GM12878 (cell line): ENCODE measurements around the gene TNK1. TPM values are rescaled to one million over a fixed set of nuclear protein-coding genes. Genes with fewer than 3 reads are reported as not detected.

ENCODE experiments used
- ATAC-seq: fragments of 200-7000 bp; cut with Tn5 transposase; 3 replicates; pipeline ENCODE4 v1.9.1; 2020; ENCODE audit warnings: mild to moderate bottlenecking, moderate library complexity
- BruUV-seq: library from RNA; stranded (reverse); fragments of 400-500 nt; replicated peaks from 2 replicates; lab custom pipeline; 2021; lab: Mats Ljungman, UMichigan
- CTCF ChIA-PET: fragments of 300-600 bp; sonication (Branson Sonifier 250); formaldehyde crosslinking; extraction: SDS; loops from one replicate; lab custom pipeline; 2021; ENCODE audit warnings: inconsistent platforms; lab: Yijun Ruan, JAX
- POLR2A ChIA-PET: fragments of 350-600 bp; formaldehyde crosslinking; extraction: SDS; loops from one replicate; lab custom pipeline; 2021; ENCODE audit warnings: inconsistent platforms; lab: Charles Lee
- RAD21 ChIA-PET: fragments of 300-600 bp; sonication (Branson Sonifier 250); formaldehyde crosslinking; loops from one replicate; lab custom pipeline; 2023; ENCODE audit warnings: antibody characterized with exemption; ENCODE audit not compliant: unreplicated experiment; lab: Charles Lee
- SMC1A ChIA-PET: fragments of 300-600 bp; sonication (Branson Sonifier 250); formaldehyde crosslinking; loops from one replicate; lab custom pipeline; 2023; ENCODE audit not compliant: unreplicated experiment, uncharacterized antibody; lab: Charles Lee
- DNase-seq: peaks from one replicate; pipeline ENCODE4 v3.0.0-alpha.2; 2011; ENCODE audit warnings: low read depth, low spot score
- FAIRE-seq: peaks from 3 replicates; lab custom pipeline; 2011; peaks lifted over from hg19 to GRCh38; lab: Jason Lieb, UNC
- H2AFZ ChIP-seq: 2 replicates; pipeline ENCODE4 v1.6.0; 2011; ENCODE audit warnings: low read depth, low read length, control low read depth; ENCODE audit not compliant: control insufficient read depth
- H3K27ac ChIP-seq: 2 replicates; pipeline ENCODE4 v1.5.1; 2011; ENCODE audit warnings: control low read depth; ENCODE audit not compliant: control insufficient read depth, insufficient read depth
- H3K27me3 ChIP-seq, 2 experiments: replicated peaks in 1 of 2; 2 replicates each; pipeline versions ENCODE4 v1.6.0 to v1.6.1; 2011; ENCODE audit warnings: low read length in 1 of 2; ENCODE audit not compliant: control insufficient read depth in 2 of 2, insufficient read depth in 2 of 2
- H3K36me3 ChIP-seq, 2 experiments: 2 replicates each; pipeline ENCODE4 v1.5.1; 2011; ENCODE audit warnings: low read length in 1 of 2; ENCODE audit not compliant: control insufficient read depth in 2 of 2, insufficient read depth in 2 of 2
- H3K4me1 ChIP-seq: 2 replicates; pipeline ENCODE4 v1.6.1; 2011; ENCODE audit warnings: mild to moderate bottlenecking, low read length, moderate library complexity, mixed read lengths; ENCODE audit not compliant: control insufficient read depth, insufficient read depth
- H3K4me2 ChIP-seq: 2 replicates; pipeline ENCODE4 v1.6.0; 2011; ENCODE audit warnings: control low read depth; ENCODE audit not compliant: control insufficient read depth, insufficient read depth
- H3K4me3 ChIP-seq: fragments of 200-600 bp; sonication (generic); 2 replicates; pipeline ENCODE4 v1.5.1; 2016
- H3K79me2 ChIP-seq: 2 replicates; pipeline ENCODE4 v1.6.0; 2011; ENCODE audit warnings: low read length; ENCODE audit not compliant: control insufficient read depth, insufficient read depth
- H3K9ac ChIP-seq: 2 replicates; pipeline ENCODE4 v1.8.0; 2011; ENCODE audit warnings: low read length, control low read depth, mixed read lengths; ENCODE audit not compliant: control insufficient read depth, insufficient read depth
- H3K9me3 ChIP-seq: replicated peaks from 3 replicates; pipeline ENCODE4 v1.5.1; 2011; ENCODE audit warnings: mild to moderate bottlenecking, low read length; ENCODE audit not compliant: control insufficient read depth, insufficient read depth
- H4K20me1 ChIP-seq: 2 replicates; pipeline ENCODE4 v1.6.0; 2011; ENCODE audit not compliant: control insufficient read depth, insufficient read depth
- BRCA1 ChIP-seq: IDR thresholded peaks from 2 replicates; pipeline ENCODE4 v1.6.1; 2011; ENCODE audit warnings: low read depth, low read length, improper control_type of control experiment
- CTCF ChIP-seq, 3 experiments: IDR thresholded peaks in 2 of 3; conservative IDR thresholded peaks in 1 of 3; 2 replicates each; pipeline ENCODE4 v1.5.1; 2011; ENCODE audit warnings: low read depth in 3 of 3, low read length in 3 of 3, mild to moderate bottlenecking in 3 of 3, control low read depth in 2 of 3, moderate library complexity in 2 of 3, inconsistent platforms in 1 of 3, mixed read lengths in 1 of 3; ENCODE audit not compliant: control insufficient read depth in 2 of 3, insufficient read depth in 1 of 3; ENCODE audit errors: extremely low read depth in 1 of 3
- E4F1 ChIP-seq: fragments of 450-650 bp; IDR thresholded peaks from 2 replicates; pipeline ENCODE4 v1.6.1; 2018; ENCODE audit warnings: borderline replicate concordance, mild to moderate bottlenecking; ENCODE audit not compliant: partially characterized antibody
- HDAC6 ChIP-seq: fragments of 200-600 bp; sonication (generic); IDR thresholded peaks from one replicate; pipeline ENCODE4 v1.8.0; 2017; ENCODE audit warnings: antibody characterized with exemption; ENCODE audit not compliant: unreplicated experiment
- JUNB ChIP-seq: IDR thresholded peaks from 2 replicates; pipeline ENCODE4 v1.6.1; 2016; ENCODE audit warnings: antibody characterized with exemption, mild to moderate bottlenecking
- ZBTB33 ChIP-seq: fragments of 450-650 bp; IDR thresholded peaks from 2 replicates; pipeline ENCODE4 v1.6.1; 2017; ENCODE audit warnings: mild to moderate bottlenecking
- WGBS: methylation state at CpG from one replicate; pipeline ENCODE4 v1.1.6; 2016; ENCODE audit warnings: low lambda C conversion rate; ENCODE audit not compliant: insufficient replicate concordance, insufficient coverage; ENCODE audit errors: missing lambda C conversion rate; 5-methylcytosine and 5-hydroxymethylcytosine counted together
- in situ Hi-C: fragments of 300-500 bp; cut with MboI; formaldehyde crosslinking; loops from 9 replicates; pipeline ENCODE4 v1.14.3; 2018; ENCODE audit warnings: mixed read lengths
- intact Hi-C: fragments of 100-400 bp; cut with micrococcal nuclease; formaldehyde crosslinking; loops from one replicate; pipeline ENCODE4 v1.14.2; 2022; ENCODE audit not compliant: unreplicated experiment
- polyA plus RNA-seq, 11 experiments: library from polyadenylated mRNA; depleted of rRNA in 4 of 11; unstranded in 6 of 11; stranded (reverse) in 5 of 11; fragments of >200 nt; fragmentation: Nextera tagmentation in 4 of 11; fragmentation: Illumina TruSeq in 1 of 11; extraction: Ambion mirVana in 4 of 11; extraction: Trizol in 1 of 11; gene quantifications; 1 replicate in 1 of 11; 2 replicates in 10 of 11; pipeline versions ENCODE4 v1.2.1 to v1.2.3, GENCODE V29; 2011 to 2016; ENCODE audit warnings: inconsistent platforms in 2 of 11, missing spikeins in 2 of 11, low read depth in 1 of 11
- total RNA-seq, 4 experiments: library from RNA; depleted of rRNA in 3 of 4; stranded (reverse); fragments of >200 nt in 3 of 4; fragmentation: Illumina TruSeq in 1 of 4; extraction: Trizol in 1 of 4; gene quantifications; 2 replicates each; pipeline versions ENCODE4 v1.2.1 to v1.2.3, GENCODE V29; 2013 to 2021
- TF ChIP-seq, protein P1 (sequence below): IDR thresholded peaks from 2 replicates; pipeline ENCODE4 v1.6.1; 2012; ENCODE audit warnings: improper control_type of control experiment, low read depth, low read length; ENCODE audit not compliant: insufficient replicate concordance

Gene TNK1
- total and polyA plus RNA-seq, 10 of the 15 experiments (the other 5 are each of a cell fraction or from before 2014, with no cell fraction given): 0.06 to 2.5 (median 0.70) TPM

DNA sequence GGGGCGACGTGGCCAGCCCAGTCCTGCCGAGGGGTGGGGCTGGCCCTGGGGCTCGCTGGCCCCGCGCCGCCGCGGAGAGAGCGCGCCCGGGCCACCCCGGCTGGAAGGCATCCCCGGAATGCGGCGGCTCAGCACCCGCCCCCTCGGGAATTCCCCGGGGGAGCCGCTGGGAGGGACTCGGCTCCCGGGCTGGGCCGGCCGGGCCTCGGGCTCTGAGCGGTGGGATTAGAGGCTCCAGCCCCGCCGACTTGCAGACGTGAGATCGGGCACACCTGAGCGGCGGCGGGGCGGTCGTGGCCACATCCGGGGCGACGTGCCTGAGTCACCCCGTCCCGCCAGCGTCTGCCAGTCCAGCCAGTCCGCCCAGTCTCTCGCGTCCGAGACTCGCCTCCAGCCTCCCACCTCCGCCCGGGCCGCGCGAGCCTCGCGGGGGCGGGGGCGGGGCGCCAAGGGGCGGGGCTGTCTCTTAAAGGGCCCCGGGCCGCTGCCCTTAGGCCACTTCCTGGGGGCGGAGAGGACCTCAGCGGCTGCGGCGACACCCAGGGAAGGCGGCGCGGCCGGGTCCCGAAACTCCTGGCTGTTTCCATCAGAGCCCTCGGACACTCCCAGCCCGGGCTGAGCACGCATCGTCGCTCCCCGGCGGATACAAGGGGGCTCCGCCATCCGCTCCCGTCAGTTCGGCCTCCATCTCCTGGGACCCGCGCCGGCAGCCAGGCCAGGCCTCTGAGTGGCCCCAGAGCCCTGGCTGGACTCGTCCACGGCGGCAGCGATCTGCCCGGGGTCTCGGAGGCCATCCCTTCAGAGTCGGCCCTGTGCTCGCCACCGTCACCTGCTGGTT, 29.0 kb upstream of the TNK1 start, which contains the start of gene KCTD11:
TSS of gene KCTD11 (plus strand) at position 498 of the 838 bp plus-strand sequence.
- H3K79me2 ChIP-seq: peaks cover 7% of the 10 kb centered on the region
- peak; percentile 81 for ATAC-seq
- FAIRE-seq: no peak
- POLR2A ChIA-PET: interaction anchor here (0.5 to 5.2 kb wide), 4 partner anchors 9 to 22 kb away, joined by 10 to 52 read pairs (median 22); partner anchors contain the start of genes ACAP1 and NEURL4
- H3K4me3 ChIP-seq: peak within 1 kb of the TSS; percentile 88
- in situ Hi-C loops: no loop called here
- H3K9ac ChIP-seq: peak within 1 kb of the TSS; percentile 62
- H3K27me3 ChIP-seq: no peaks in the 10 kb centered on the region
- H3K4me1 ChIP-seq: peaks cover 23% of the 10 kb centered on the region
- H2AFZ ChIP-seq: peak within 1 kb of the TSS; percentile 34
- 1% methylated on average over 62 of the region's 91 CpGs for WGBS
- no TSS peak for BruUV-seq
- intact Hi-C loops: loop anchor here (5.0 kb wide), 1 partner anchor 85 kb away; the partner anchor contains the start of genes FGF11 and TMEM102
- SMC1A ChIA-PET: interaction anchor here (1.4 to 4.8 kb wide), 3 partner anchors 14 to 16 kb away, joined by 3 to 33 read pairs (median 4); partner anchors contain the start of gene ACAP1
- RAD21 ChIA-PET: interaction anchor here (0.8 to 5.0 kb wide), 6 partner anchors 15 to 114 kb away, joined by 3 to 45 read pairs (median 4); partner anchors contain the start of genes ACAP1, NEURL4 and TMEM256
- peak within 1 kb of the TSS; percentile 59 for H3K27ac ChIP-seq
- no peaks in the 10 kb centered on the region for H4K20me1 ChIP-seq
- CTCF ChIA-PET: interaction anchor here (0.7 to 4.4 kb wide), 7 partner anchors 12 to 335 kb away, joined by 3 to 34 read pairs (median 4); partner anchors contain the start of genes ACAP1 and TP53
- DNase-seq: no peak
- peaks cover 4 to 8% of the 10 kb centered on the region in 2 experiments; a peak in 3 of 4 replicates for H3K36me3 ChIP-seq
- peak within 1 kb of the TSS; percentile 93 for H3K4me2 ChIP-seq
- H3K9me3 ChIP-seq: no peaks in the 10 kb centered on the region
- TF ChIP-seq HDAC6 (peak; percentile 1), JUNB (no peak), BRCA1 (no peak), E4F1 (no peak), ZBTB33 (no peak), CTCF (IDR thresholded peaks at IDR 0.05 in 2 of 3, conservative IDR thresholded peaks at IDR 0.05 in 1 of 3; ENCODE audit: control insufficient read depth in 2 of 3, extremely low read depth in 1 of 3, insufficient read depth in 1 of 3, low read depth in 3 of 3, low read length in 3 of 3) (peak in 2 of 3 experiments; percentile 55 to 59; a peak in 3 of 6 replicates)
- TF ChIP-seq, protein P1, sequence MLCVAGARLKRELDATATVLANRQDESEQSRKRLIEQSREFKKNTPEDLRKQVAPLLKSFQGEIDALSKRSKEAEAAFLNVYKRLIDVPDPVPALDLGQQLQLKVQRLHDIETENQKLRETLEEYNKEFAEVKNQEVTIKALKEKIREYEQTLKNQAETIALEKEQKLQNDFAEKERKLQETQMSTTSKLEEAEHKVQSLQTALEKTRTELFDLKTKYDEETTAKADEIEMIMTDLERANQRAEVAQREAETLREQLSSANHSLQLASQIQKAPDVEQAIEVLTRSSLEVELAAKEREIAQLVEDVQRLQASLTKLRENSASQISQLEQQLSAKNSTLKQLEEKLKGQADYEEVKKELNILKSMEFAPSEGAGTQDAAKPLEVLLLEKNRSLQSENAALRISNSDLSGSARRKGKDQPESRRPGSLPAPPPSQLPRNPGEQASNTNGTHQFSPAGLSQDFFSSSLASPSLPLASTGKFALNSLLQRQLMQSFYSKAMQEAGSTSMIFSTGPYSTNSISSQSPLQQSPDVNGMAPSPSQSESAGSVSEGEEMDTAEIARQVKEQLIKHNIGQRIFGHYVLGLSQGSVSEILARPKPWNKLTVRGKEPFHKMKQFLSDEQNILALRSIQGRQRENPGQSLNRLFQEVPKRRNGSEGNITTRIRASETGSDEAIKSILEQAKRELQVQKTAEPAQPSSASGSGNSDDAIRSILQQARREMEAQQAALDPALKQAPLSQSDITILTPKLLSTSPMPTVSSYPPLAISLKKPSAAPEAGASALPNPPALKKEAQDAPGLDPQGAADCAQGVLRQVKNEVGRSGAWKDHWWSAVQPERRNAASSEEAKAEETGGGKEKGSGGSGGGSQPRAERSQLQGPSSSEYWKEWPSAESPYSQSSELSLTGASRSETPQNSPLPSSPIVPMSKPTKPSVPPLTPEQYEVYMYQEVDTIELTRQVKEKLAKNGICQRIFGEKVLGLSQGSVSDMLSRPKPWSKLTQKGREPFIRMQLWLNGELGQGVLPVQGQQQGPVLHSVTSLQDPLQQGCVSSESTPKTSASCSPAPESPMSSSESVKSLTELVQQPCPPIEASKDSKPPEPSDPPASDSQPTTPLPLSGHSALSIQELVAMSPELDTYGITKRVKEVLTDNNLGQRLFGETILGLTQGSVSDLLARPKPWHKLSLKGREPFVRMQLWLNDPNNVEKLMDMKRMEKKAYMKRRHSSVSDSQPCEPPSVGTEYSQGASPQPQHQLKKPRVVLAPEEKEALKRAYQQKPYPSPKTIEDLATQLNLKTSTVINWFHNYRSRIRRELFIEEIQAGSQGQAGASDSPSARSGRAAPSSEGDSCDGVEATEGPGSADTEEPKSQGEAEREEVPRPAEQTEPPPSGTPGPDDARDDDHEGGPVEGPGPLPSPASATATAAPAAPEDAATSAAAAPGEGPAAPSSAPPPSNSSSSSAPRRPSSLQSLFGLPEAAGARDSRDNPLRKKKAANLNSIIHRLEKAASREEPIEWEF: no peak
